IMR-90 (cell line): ENCODE data around the gene NEIL3. TPM values are rescaled to one million over a fixed set of nuclear protein-coding genes. Genes with fewer than 3 reads are reported as not detected.

Experiments
- ATAC-seq: fragments of 200-7000 bp; cut with Tn5 transposase; 2 replicates; pipeline ENCODE4 v1.9.1; 2020; ENCODE audit warnings: low read depth, mild to moderate bottlenecking, moderate library complexity
- BruUV-seq: library from RNA; stranded (reverse); fragments of 400-500 nt; replicated peaks from 2 replicates; lab custom pipeline; 2021; lab: Mats Ljungman, UMichigan
- CTCF ChIA-PET: fragments of 300-600 bp; formaldehyde crosslinking; extraction: SDS; loops from one replicate; lab custom pipeline; 2021; ENCODE audit warnings: antibody characterized with exemption; lab: Yijun Ruan, JAX
- POLR2A ChIA-PET: fragments of 300-600 bp; sonication (Branson Sonifier 250); formaldehyde crosslinking; loops from one replicate; lab custom pipeline; 2022; ENCODE audit warnings: antibody characterized with exemption; ENCODE audit not compliant: unreplicated experiment; lab: Charles Lee
- DNase-seq: peaks from one replicate; pipeline ENCODE4 v3.0.0; 2013
- H2AFZ ChIP-seq: replicated peaks from 2 replicates; pipeline ENCODE3; 2013; ENCODE audit warnings: low read length, mild to moderate bottlenecking; ENCODE audit not compliant: poor library complexity
- H2AK5ac ChIP-seq: 2 replicates; pipeline ENCODE4 v1.6.1; 2013; ENCODE audit warnings: low read depth, low read length, inconsistent platforms
- H2AK9ac ChIP-seq: replicated peaks from 2 replicates; pipeline ENCODE3; 2013; ENCODE audit warnings: mild to moderate bottlenecking, low read depth, low read length, moderate library complexity; ENCODE audit not compliant: poor library complexity
- H2BK120ac ChIP-seq: 2 replicates; pipeline ENCODE4 v1.6.1; 2013; ENCODE audit warnings: low read depth, low read length, inconsistent platforms
- H2BK15ac ChIP-seq: 3 replicates; pipeline ENCODE4 v1.6.1; 2013; ENCODE audit warnings: low read depth, low read length, inconsistent platforms
- H2BK20ac ChIP-seq: 2 replicates; pipeline ENCODE4 v1.6.1; 2013; ENCODE audit warnings: low read depth, mild to moderate bottlenecking, inconsistent platforms, low read length, moderate library complexity
- H2BK5ac ChIP-seq: 2 replicates; pipeline ENCODE4 v1.6.1; 2013; ENCODE audit warnings: mild to moderate bottlenecking, low read depth, low read length, inconsistent platforms; ENCODE audit not compliant: poor library complexity, severe bottlenecking
- H3K14ac ChIP-seq: replicated peaks from 2 replicates; pipeline ENCODE4 v1.6.1; 2013; ENCODE audit warnings: low read depth, low read length, inconsistent platforms
- H3K18ac ChIP-seq: 2 replicates; pipeline ENCODE4 v1.6.1; 2013; ENCODE audit warnings: low read depth, low read length, control low read depth
- H3K23ac ChIP-seq: 2 replicates; pipeline ENCODE4 v1.6.1; 2013; ENCODE audit warnings: low read depth, low read length, inconsistent platforms
- H3K27ac ChIP-seq: 2 replicates; pipeline ENCODE4 v1.5.1; 2013; ENCODE audit warnings: mild to moderate bottlenecking, control low read depth, low read length; ENCODE audit not compliant: insufficient read depth
- H3K27me3 ChIP-seq: 2 replicates; pipeline ENCODE4 v1.6.1; 2013; ENCODE audit warnings: low read length; ENCODE audit not compliant: control insufficient read depth, insufficient read depth
- H3K36me3 ChIP-seq: 2 replicates; pipeline ENCODE4 v1.6.1; 2013; ENCODE audit warnings: low read length, mixed read lengths; ENCODE audit not compliant: control insufficient read depth, insufficient read depth
- H3K4ac ChIP-seq: 2 replicates; pipeline ENCODE4 v1.6.1; 2013; ENCODE audit warnings: low read depth, low read length, inconsistent platforms
- H3K4me1 ChIP-seq: 2 replicates; pipeline ENCODE4 v1.6.1; 2013; ENCODE audit warnings: low read length, mixed read lengths; ENCODE audit not compliant: control insufficient read depth, insufficient read depth
- H3K4me2 ChIP-seq: 2 replicates; pipeline ENCODE4 v1.6.1; 2013; ENCODE audit warnings: low read depth, mild to moderate bottlenecking, control low read depth, low read length, moderate library complexity
- H3K4me3 ChIP-seq: 2 replicates; pipeline ENCODE4 v1.5.1; 2013; ENCODE audit warnings: low read depth, mild to moderate bottlenecking, control low read depth, low read length, moderate library complexity; ENCODE audit not compliant: insufficient read depth
- H3K56ac ChIP-seq: 2 replicates; pipeline ENCODE4 v1.6.1; 2013; ENCODE audit warnings: low read length, inconsistent platforms; ENCODE audit not compliant: insufficient read depth; ENCODE audit errors: extremely low read depth
- H3K79me1 ChIP-seq, 2 experiments: 2 replicates each; pipeline ENCODE4 v1.6.1; 2013; ENCODE audit warnings: low read length in 2 of 2, inconsistent platforms in 1 of 2, low read depth in 1 of 2
- H3K9ac ChIP-seq: 2 replicates; pipeline ENCODE4 v1.6.1; 2013; ENCODE audit warnings: low read depth, low read length, control low read depth
- H3K9me1 ChIP-seq: 2 replicates; pipeline ENCODE4 v1.6.1; 2013; ENCODE audit warnings: low read length, inconsistent platforms; ENCODE audit not compliant: insufficient read depth
- H3K9me3 ChIP-seq: 2 replicates; pipeline ENCODE4 v1.6.1; 2013; ENCODE audit warnings: low read length; ENCODE audit not compliant: control insufficient read depth, insufficient read depth
- H4K20me1 ChIP-seq: 2 replicates; pipeline ENCODE4 v1.6.1; 2013; ENCODE audit warnings: low read length, inconsistent platforms; ENCODE audit not compliant: insufficient read depth
- H4K5ac ChIP-seq: 2 replicates; pipeline ENCODE4 v1.6.1; 2013; ENCODE audit warnings: mild to moderate bottlenecking, low read depth, low read length, control low read depth
- H4K8ac ChIP-seq, 2 experiments: 2 replicates each; pipeline ENCODE4 v1.6.1; 2013; ENCODE audit warnings: low read depth in 2 of 2, low read length in 2 of 2, control low read depth in 1 of 2, inconsistent platforms in 1 of 2
- H4K91ac ChIP-seq: 2 replicates; pipeline ENCODE4 v1.6.1; 2013; ENCODE audit warnings: low read depth, low read length, inconsistent platforms; ENCODE audit not compliant: insufficient read depth
- MAFK ChIP-seq: IDR thresholded peaks from 2 replicates; pipeline ENCODE4 v1.6.1; 2012; ENCODE audit warnings: low read depth, low read length, improper control_type of control experiment
- MAZ ChIP-seq: IDR thresholded peaks from 2 replicates; pipeline ENCODE4 v1.6.1; 2012; ENCODE audit warnings: low read depth, mild to moderate bottlenecking, low read length, improper control_type of control experiment, moderate library complexity, borderline replicate concordance
- POLR2A ChIP-seq: IDR thresholded peaks from 2 replicates; pipeline ENCODE4 v1.6.1; 2012; ENCODE audit warnings: mild to moderate bottlenecking, low read depth, low read length
- WGBS, 2 experiments: methylation state at CpG; one replicate each; pipeline versions ENCODE4 v1.1.5 to v1.1.7; 2013; ENCODE audit warnings: missing lambda C conversion rate in 2 of 2; ENCODE audit not compliant: insufficient read length in 1 of 2; ENCODE audit errors: extremely low coverage in 2 of 2; 5-methylcytosine and 5-hydroxymethylcytosine counted together
- dilution Hi-C: fragments of 300-500 bp; cut with HindIII; formaldehyde crosslinking; loops from one replicate; pipeline ENCODE4 v1.14.3; 2018; ENCODE audit warnings: low sequenced_read_pairs; ENCODE audit not compliant: unreplicated experiment
- in situ Hi-C: fragments of 300-500 bp; cut with MboI; formaldehyde crosslinking; loops from 3 replicates; pipeline ENCODE4 v1.14.3; 2019; ENCODE audit warnings: low sequenced_read_pairs, inconsistent platforms, mixed read lengths
- intact Hi-C: fragments of 100-400 bp; cut with micrococcal nuclease; formaldehyde crosslinking; loops from 2 replicates; pipeline ENCODE4 v1.10.0; 2022
- polyA plus RNA-seq, 3 experiments: library from polyadenylated mRNA; depleted of rRNA; stranded (reverse); fragments of >200 nt; gene quantifications; 2 replicates each; pipeline ENCODE4 v1.2.3, GENCODE V29; 2012; ENCODE audit warnings: low replicate concordance in 1 of 3
- total RNA-seq: library from RNA; depleted of rRNA; stranded (reverse); fragments of >200 nt; gene quantifications from 2 replicates; pipeline ENCODE4 v1.2.3, GENCODE V29; 2012

Gene NEIL3
- total and polyA plus RNA-seq, 2 of the 4 experiments (the other 2 are of a cell fraction): 4.4 to 7.9 TPM

DNA sequence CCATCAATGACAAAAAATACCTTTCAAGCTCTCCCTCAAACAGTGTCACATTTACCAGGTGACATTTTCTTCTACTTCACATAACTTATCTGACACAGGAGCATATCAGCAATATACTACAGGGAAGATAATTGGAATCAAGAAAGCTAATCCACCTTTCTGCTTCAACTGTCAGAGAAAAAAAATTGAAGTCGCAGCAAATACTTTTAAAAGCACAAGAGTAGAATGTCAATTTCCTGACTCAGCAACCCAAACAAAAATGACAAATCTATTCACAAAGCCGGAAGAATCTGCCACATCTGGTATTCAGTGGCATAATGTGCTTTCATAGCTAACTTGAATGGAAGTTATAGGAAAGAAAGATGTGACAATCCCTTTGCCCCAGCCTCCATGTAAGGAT, 95.8 kb downstream of the NEIL3 start:
- intact Hi-C loops: no loop called here
- H2BK20ac ChIP-seq: no peak overlapping the region
- no peak overlapping the region for H3K56ac ChIP-seq
- no peak overlapping the region for H3K4me3 ChIP-seq
- no peak overlapping the region for H3K4ac ChIP-seq
- no peak overlapping the region for H4K8ac ChIP-seq
- no peak overlapping the region for H2AFZ ChIP-seq
- no peak overlapping the region for H3K18ac ChIP-seq
- ChIA-PET POLR2A (no interaction called here), CTCF (no interaction called here)
- H2BK5ac ChIP-seq: no peak overlapping the region
- H3K9me3 ChIP-seq: no peaks in the 10 kb centered on the region
- H3K4me1 ChIP-seq: no peaks in the 10 kb centered on the region
- H3K23ac ChIP-seq: no peak overlapping the region
- no peak overlapping the region for H3K14ac ChIP-seq
- ATAC-seq (no peak), DNase-seq (no peak)
- BruUV-seq: no TSS peak
- no peak overlapping the region for H3K27ac ChIP-seq
- H2AK9ac ChIP-seq: no peak overlapping the region
- TF ChIP-seq MAFK: peak; percentile 67
- TF ChIP-seq MAZ: no peak
- no peak for TF ChIP-seq POLR2A
- no peaks in the 10 kb centered on the region for H3K9me1 ChIP-seq
- no peak overlapping the region for H4K5ac ChIP-seq
- no peak overlapping the region for H3K4me2 ChIP-seq
- no peaks in the 10 kb centered on the region for H3K79me1 ChIP-seq
- no peak overlapping the region for H2BK15ac ChIP-seq
- no CpG with 5 or more reads among the region's 2 CpGs for WGBS, 2 experiments
- no peak overlapping the region for H3K9ac ChIP-seq
- H4K20me1 ChIP-seq: no peaks in the 10 kb centered on the region
- no peak overlapping the region for H2AK5ac ChIP-seq
- no peaks in the 10 kb centered on the region for H3K36me3 ChIP-seq
- no peak overlapping the region for H2BK120ac ChIP-seq
- dilution Hi-C loops: no loop called here
- in situ Hi-C loops: no loop called here
- H4K91ac ChIP-seq: no peak overlapping the region
- H3K27me3 ChIP-seq: no peaks in the 10 kb centered on the region
